ENCODE measurements around the gene IL17RC. TPM values are rescaled to one million over a fixed set of nuclear protein-coding genes. Genes with fewer than 3 reads are reported as not detected.

The IL17RC gene
- total RNA-seq, 1 experiment from 2014 or later = 23.6 TPM

- TF ChIP-seq SIN3A (IDR thresholded peaks at IDR 0.05; ENCODE audit: borderline replicate concordance, insufficient read depth, low read depth, low read length) = no peak
- TF ChIP-seq CTCF (IDR thresholded peaks at IDR 0.05) = no peak
- no peak for TF ChIP-seq TCF7L2 (IDR thresholded peaks at IDR 0.05; ENCODE audit: low read depth, low read length)
- TF ChIP-seq POLR2AphosphoS5 (IDR thresholded peaks at IDR 0.05; ENCODE audit: low read depth, low read length) = no peak
- no peak for TF ChIP-seq REST (IDR thresholded peaks at IDR 0.05; ENCODE audit: insufficient read depth in 1 of 2, low read depth in 2 of 2, low read length in 1 of 2)
- ChIA-PET POLR2A (no interaction called here), CTCF (no interaction called here)
- intact Hi-C loops (cut with micrococcal nuclease; ENCODE audit: unreplicated experiment) (no loop called here), in situ Hi-C loops (cut with HindIII; ENCODE audit: low pct_unique_long_range_greater_than_20kb, low sequenced_read_pairs) (no loop called here)
- DNase-seq (ENCODE audit: low read depth, low spot score) (no peak), ATAC-seq (no peak)
- H3K9me3 ChIP-seq (ENCODE audit: control insufficient read depth, insufficient read depth, low read depth, low read length) = no peaks in the 10 kb centered on the region
- no peaks in the 10 kb centered on the region; the same call in 1 of the 2 replicates for H3K36me3 ChIP-seq (ENCODE audit: control insufficient read depth, insufficient read depth, low read length)
- H3K27me3 ChIP-seq (ENCODE audit: control insufficient read depth, insufficient read depth, low read length) = no peaks in the 10 kb centered on the region
- no TSS peak for BruUV-seq (replicated peaks)
- no peak overlapping the region for H3K4me3 ChIP-seq (ENCODE audit: low read depth in 2 of 2, low read length in 2 of 2)
- H3K4me1 ChIP-seq (ENCODE audit: control insufficient read depth, insufficient read depth, low read length) = 0 out of 2 replicates have a peak, but pooled peaks cover 4% of the 10 kb centered on the region
- no peak overlapping the region for H3K27ac ChIP-seq (ENCODE audit: low read length)
Measured at GRCh38 chr3:9935966-9936510, 19.1 kb downstream of the IL17RC start.

- no peak for TF ChIP-seq TCF7L2 (IDR thresholded peaks at IDR 0.05; ENCODE audit: low read depth, low read length)
- TF ChIP-seq SIN3A (IDR thresholded peaks at IDR 0.05; ENCODE audit: borderline replicate concordance, insufficient read depth, low read depth, low read length) = no peak
- no peak for TF ChIP-seq POLR2AphosphoS5 (IDR thresholded peaks at IDR 0.05; ENCODE audit: low read depth, low read length)
- TF ChIP-seq CTCF (IDR thresholded peaks at IDR 0.05) = no peak
- no peak for TF ChIP-seq REST (IDR thresholded peaks at IDR 0.05; ENCODE audit: insufficient read depth in 1 of 2, low read depth in 2 of 2, low read length in 1 of 2)
- Histone ChIP-seq H3K4me3 (ENCODE audit: low read depth in 2 of 2, low read length in 2 of 2) (no peak overlapping the region), H3K36me3 (ENCODE audit: control insufficient read depth, insufficient read depth, low read length) (no peaks in the 10 kb centered on the region; the same call in 1 of the 2 replicates), H3K27ac (ENCODE audit: low read length) (no peak overlapping the region), H3K9me3 (ENCODE audit: control insufficient read depth, insufficient read depth, low read depth, low read length) (no peaks in the 10 kb centered on the region), H3K4me1 (ENCODE audit: control insufficient read depth, insufficient read depth, low read length) (0 out of 2 replicates have a peak, but pooled peaks cover 4% of the 10 kb centered on the region), H3K27me3 (ENCODE audit: control insufficient read depth, insufficient read depth, low read length) (no peaks in the 10 kb centered on the region)
- DNase-seq (ENCODE audit: low read depth, low spot score) (no peak), ATAC-seq (no peak)
- in situ Hi-C loops (cut with HindIII; ENCODE audit: low pct_unique_long_range_greater_than_20kb, low sequenced_read_pairs) = no loop called here
- no TSS peak for BruUV-seq (replicated peaks)
- CTCF ChIA-PET = no interaction called here
- POLR2A ChIA-PET = no interaction called here
- intact Hi-C loops (cut with micrococcal nuclease; ENCODE audit: unreplicated experiment) = no loop called here
Measured at GRCh38 chr3:9937486-9938238, 20.8 kb downstream of the IL17RC start.

Data from Panc1 (cell line).